NCI-H2081 (cell line): ENCODE data around the gene EHBP1.

Source experiments
- DNase-seq, 2 experiments: peaks; one replicate each; lab custom pipeline; 2025; lab: John Stamatoyannopoulos, UW

The EHBP1 gene

DNA sequence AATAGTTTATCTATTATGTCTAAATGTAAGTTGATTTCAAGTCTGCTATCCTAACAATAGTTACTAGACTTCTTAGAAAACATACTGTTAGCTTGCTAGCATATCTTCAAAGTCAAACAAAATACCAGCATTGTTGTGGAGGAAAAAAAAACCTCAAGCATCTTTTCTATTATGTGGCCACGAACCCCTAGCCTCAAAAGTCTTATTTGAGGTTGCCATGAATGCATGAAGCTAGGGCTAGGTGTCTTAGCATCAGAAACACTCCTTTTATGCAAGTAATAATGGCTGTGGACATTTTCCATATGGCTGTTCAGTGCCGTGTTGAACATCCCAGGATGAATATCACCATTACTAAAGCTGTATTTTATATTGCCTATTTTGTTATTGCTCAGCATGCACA is 258.5 kb downstream of the EHBP1 start:
- no peak for DNase-seq

DNA sequence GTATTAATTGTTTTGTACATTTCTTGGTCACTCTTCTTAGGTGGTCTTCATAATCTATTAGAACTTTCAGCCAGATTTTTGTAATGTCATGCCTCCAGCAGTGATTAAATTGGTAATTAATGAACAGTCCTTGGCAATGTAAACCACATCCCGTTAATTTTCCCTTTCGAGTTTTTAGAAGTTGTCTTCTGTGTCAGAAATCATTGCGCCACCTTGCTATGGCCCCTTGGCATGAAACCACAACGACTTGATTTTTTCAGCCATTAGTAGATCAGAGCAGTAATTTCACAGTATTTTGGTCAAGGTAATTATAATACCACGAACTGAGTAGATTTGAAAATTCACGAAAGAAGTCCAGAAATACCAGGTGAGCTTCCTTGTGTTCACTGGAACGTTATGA is 259.2 kb downstream of the EHBP1 start:
- DNase-seq, result no peak

DNA sequence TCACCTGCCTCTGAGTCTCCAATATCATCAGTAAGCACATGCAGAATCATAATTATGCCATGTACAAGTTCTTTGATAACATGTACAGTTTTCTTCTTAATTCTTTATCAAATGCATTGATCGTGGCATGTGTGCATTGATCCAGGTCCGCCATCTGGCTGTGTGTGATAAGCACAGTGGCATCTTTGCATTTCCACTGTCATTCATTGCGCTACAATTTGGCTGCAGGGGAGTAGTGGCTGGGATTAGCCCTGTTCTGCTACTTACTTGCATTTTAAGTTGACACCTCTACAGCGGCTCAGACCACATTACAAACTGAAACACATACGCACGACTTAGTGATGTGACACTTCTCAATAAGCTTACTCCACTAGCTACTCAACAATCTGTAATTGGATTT is 261.5 kb downstream of the EHBP1 start:
- DNase-seq, result no peak

DNA sequence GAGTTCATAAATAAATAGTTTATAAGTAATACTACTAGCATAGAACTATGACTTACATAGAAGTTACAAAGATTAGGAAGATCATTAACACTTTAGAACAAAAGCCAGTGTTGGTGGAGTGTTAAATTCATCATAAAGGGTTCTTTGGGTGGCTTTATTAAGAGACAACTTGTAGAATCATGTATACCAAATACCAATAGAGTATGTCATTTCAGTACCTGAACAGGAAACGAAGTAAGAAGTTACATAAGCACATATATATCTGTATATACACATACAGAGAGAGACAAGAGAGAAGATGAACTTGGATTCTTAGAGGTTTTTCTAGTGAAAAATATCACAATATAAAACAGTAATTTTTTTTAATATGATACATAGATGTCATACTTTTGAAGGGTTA is 262.7 kb downstream of the EHBP1 start:
- DNase-seq, result no peak

DNA sequence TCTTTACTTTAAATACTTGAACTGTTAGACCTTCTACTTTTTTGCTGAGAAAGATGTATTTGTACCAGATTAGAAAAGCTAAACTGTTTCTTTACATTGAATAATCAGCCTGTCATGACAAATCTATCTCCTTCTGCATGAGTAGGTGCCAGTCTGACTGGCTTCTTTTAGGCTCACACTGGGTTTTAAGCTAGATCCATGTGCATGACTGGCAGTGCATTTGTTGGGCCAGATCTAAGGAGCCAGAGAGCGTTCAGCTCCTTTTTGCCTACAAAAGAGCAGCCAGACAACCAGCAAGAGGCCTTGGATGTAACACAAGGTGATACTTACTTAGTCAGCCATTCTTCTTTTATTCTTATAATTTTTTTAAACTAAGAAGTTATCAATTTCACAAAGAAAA is 263.2 kb downstream of the EHBP1 start:
- DNase-seq, result no peak

DNA sequence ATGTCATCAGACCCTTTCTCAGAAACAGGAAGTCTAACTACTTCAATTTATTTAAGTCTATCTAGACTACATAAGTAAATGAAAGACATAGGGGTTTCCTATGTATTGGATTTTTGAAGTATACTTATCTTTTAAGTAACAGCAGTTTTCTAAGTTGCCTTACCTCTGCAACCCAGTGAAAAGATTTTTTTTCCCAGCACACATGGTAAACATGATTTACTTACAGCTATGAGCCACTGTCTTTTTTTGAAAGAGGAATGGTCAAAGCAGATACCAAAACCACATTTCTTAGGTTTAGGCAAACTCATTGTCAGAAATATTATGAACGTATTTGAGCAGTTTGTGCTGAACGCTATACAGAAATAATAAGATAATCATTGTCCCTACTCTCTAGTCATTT is 266.4 kb downstream of the EHBP1 start:
- DNase-seq, result no peak

DNA sequence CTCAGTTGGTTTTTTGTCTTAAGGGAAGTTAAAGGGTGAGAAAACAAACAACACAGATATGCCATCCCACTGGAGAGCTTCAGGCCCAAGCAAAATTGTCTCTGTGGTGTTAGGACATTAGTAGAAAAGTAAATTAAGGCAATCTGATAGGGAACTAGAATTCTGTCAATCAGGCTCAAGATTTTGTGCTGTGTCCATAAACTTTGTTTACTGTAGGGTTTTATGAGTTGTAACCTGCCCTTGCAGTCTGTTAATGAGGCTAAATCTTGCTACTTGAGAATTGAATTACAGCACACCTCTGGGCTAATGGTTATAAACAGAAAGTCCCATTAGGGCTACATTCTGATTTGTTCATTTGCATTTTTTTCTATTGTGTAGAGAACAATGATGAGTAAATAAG is 267.1 kb downstream of the EHBP1 start:
- no peak for DNase-seq

DNA sequence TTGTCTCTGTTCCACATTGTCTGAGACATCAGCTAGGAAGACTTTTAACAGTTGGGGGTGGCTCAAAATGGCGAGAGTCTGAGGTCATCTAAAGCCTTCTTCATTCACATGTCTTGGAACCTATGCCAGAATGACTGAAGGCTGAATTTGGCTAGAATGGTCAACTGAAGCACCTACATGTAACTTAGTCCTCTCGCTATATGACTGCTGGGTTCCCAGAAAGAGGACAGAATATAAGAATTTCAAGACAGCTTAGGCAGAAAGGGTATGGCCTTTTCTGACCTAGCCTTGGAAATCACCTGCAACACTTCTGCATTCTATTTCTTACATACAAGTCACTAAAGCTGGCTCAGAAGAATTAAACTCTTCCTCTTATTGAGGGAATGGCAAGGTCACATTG is 269.5 kb downstream of the EHBP1 start:
- DNase-seq, result no peak

DNA sequence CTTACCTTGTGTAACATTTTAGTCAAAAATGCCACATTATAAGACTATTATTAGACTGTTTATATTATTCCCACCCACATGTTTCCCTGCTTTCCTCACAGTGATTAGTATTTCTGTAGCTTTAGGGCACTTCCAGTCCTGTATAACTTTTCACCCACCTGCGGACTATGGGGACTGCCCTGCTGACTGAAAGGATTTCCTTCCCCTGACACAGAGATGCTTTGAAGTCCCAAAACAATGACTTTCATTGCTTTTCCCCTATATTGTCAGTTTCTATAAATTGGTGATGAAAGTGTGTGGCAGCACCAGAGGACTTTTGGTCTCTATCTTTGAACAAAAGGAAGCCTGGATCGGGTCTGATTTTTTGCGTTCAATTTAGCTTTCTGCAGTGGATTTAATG is 286.1 kb downstream of the EHBP1 start:
- DNase-seq, result no peak

DNA sequence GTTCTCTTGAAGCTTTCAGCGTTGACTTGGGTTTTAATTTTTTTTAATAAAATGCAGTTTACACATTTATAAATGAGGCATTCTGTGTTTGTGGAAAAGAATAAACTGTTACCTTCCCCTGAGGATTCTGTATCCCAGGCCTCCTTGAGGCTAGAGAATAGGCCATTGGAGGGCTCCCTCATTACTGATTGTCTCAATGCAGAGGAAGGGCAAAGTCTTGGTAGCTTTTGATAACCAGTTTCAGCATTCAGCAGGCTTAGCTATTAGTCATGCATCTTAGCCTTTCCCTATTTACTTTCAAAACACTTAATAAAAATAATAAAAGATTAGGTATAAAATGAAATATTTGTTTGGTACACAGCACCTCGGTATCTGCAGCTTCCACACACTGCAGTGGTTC is 287.0 kb downstream of the EHBP1 start:
- no peak for DNase-seq

DNA sequence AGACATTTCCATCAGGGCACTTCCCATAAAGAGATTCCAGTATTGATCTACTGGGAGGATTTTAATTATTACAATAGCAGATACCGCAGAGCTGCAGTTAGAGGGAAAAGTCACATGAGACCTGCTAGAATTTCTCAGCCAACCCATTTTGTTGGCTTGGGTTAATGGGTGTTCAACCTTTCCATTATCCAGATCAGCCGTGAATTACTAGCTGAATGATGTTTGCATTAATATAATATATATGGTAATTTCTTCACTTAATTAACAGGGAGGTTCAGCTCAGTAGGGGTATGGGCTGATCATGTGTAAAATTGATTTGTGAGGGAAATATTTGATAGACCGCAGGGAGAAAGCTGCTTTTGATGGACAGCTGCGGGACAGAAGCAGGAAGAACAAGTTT is 288.7 kb downstream of the EHBP1 start:
- no peak for DNase-seq

DNA sequence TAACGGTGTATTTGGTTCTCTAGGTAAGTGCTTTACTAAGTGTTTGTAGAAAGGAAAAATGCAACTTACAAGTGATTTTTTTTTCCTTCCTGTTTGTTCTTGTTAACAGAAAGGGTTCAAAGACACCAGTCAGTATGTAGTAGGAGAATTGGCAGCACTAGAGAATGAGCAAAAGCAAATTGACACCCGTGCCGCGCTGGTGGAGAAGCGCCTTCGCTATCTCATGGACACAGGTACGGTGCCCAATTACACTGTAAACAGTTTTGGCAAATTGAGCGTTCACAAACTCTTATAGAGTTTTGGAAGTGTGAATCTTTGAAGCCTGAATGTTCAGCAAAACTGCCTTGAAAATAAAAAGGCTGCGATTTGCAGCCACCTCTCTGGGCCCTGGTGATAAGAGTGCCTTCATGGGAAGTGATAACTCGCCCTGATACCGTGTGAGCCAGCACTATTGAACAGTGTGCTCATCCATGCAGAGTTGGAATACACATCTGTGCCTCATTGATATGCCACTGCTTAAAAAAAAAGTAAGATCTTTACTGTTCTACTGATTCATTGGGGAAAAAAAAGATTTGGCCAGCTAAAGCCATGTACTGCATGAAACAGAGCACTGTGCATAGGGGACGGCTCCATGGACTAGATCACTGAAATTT is 291.1 kb downstream of the EHBP1 start:
- no peak for DNase-seq

DNA sequence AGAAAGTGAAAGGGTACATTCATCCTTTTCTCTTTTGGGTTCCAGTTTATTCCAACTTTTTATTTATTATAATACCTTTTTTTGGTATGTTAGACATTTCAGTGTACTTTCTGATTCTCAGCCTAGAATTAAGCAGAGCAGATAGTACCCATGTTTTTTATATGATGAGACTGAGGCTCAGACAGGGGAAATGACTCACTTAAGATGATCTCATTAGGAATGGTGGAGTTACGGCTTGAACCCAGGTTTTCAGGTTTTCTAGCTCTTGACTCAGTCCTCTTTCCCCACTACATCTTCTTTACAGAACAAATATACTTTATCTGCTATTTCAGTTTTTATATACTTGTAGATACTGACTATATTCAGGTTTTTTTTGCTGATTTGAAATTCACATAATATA is 293.4 kb downstream of the EHBP1 start:
- DNase-seq, result no peak

DNA sequence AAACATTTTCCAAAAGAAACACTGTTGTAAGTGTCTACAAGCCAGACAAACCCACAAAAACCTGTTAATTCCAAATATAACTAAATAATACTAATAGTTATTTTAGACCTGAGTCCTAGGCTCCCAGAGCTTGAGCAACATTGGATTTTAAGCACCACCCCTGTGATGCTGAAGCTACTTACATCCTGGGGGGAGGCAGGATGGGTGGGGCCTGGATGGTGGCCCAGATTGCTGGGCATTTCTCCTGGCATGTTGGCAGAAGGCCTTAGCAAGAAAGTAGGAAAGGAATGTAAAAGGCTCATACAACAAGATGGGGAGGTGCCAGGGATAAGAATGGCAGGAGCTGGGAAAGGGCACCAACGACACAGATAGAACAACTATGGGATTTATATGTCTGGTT is 294.4 kb downstream of the EHBP1 start:
- no peak for DNase-seq

DNA sequence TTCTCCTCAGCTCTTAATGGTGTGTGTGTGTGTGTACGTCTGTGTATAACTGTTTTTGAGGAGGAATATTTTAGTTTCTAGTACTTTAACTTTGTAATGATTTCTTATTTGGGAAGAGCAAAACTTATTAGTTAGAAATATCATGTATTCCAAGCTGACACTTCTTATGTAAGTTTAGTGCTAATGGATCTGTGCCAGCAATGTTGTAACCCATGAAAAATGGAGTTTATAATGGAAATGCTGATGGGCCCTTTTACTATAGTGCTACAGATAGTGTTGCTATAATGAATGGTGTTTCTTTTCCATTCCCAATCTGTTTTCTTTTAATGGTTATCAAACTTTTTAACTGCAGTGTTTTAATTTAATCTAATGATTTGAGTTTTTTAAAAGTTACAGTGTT is 295.3 kb downstream of the EHBP1 start:
- DNase-seq, result no peak

DNA sequence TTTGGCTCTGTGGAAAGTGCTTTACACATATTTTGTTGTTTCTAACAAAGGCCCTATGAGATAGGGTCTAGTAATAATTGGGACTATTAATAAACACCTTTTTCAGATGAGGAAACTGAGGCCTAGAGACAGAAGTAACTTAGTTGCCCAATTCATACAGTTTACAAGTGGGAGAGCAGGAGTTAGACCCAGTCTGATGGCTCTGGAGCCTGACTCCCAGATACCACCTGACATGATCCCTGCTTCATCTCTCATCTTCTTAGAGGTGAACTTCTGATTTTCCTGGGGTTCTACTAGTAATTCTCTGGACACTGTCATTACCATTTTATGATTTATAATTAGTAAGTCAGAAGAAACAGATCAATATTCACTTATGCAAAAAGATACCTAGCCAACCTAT is 296.1 kb downstream of the EHBP1 start:
- DNase-seq, result no peak

DNA sequence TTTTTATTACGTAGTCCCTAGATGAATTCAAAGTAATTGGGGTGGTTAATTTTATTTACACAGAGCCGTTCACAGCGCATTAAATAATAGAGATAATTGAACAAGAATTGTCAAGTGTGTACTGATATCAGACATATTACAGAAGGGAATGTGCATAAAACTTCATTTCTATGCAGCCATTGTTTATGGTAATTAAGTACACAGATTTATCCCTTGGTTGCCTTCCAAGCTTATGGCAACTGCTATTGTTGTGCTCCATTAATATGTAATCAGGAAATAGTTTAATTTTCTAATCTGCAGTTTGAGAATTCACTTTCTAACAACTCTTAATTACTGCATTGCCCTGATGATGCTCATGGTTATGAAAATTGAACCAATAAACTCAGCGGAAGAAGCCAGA is 297.8 kb downstream of the EHBP1 start:
- DNase-seq, result no peak

DNA sequence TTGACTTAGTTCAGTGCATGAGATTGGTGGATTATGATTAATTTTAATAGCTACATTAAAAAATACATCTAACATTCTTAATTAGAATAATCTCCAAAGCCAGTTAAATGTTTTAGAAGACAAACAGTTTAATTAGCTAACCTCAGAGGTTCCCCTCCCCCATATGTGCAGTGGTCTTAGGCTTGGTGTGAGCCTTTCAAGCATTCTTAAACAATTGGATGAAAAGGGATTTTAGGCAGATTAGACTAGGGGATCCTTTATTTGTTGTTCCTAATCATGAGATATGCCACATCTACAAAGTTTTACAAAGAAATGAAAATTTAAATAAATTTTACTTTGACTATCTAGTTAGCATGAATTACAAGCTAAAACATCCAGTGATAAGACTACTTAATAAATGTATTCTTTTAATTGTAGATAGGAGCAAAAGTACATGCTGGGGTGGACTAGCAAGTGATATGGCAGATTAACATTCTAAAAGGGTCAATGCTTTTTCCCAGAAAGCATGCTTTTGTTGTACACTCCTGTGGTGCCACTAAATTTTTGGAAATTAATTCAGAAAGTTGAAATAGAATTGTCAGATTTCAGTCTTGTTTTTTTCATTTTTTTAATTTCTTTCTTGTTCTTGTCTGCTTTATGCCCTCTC is 302.4 kb downstream of the EHBP1 start:
- DNase-seq, result no peak

DNA sequence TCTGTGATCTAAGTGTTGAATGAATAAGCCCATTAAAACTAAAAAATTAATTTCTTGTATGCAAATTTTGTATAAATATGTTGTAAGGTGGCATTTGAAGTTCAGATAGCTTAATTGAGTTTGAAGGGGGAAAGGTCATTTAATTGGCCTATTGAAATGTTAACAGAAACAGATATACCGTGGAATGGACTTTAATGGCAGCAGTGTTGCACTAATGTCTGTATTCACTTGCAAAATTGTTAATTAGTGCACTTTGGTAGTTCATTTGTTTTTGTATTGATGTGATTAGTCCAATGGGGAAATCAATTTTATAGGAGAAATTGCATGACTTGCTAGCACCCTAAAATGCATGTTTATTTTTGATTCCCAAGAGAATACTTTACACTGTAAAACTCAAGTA is 303.3 kb downstream of the EHBP1 start:
- DNase-seq, result no peak

DNA sequence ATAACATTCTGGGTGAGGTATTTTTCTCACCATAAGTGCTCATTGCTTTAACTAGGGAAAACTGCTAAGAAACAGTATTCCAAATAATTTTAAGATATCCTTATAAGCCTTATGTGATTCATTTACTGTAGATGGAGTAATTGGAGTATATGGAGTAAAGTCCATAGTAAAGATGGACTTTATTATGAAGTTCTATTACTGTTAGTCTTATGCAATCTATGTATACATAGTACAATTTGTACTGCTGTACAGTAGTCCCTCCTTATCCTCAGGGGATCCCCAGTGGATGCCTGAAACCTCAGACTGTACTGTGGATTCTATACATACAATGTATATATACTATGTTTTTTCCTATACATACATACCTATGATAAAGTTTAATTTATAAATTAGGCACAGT is 304.0 kb downstream of the EHBP1 start:
- DNase-seq, result no peak

DNA sequence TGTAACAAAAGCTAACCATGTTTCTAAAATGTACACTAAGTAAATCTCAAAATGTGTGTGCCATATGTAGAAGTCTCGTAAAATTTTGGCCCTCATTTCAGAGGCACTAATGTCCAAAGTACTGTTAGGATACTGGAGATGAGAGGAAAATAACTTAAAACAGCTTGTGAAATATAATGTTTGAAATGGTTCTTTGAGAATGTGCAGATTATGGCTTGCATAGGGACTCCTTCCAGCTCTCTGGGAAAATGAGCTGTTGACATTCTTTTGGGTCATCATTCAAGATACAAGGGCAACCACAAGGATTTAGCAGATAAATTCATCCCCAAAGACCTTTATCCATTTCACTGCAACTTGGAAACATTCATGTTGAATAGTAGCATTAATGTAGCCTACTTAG is 307.0 kb downstream of the EHBP1 start:
- no peak for DNase-seq

DNA sequence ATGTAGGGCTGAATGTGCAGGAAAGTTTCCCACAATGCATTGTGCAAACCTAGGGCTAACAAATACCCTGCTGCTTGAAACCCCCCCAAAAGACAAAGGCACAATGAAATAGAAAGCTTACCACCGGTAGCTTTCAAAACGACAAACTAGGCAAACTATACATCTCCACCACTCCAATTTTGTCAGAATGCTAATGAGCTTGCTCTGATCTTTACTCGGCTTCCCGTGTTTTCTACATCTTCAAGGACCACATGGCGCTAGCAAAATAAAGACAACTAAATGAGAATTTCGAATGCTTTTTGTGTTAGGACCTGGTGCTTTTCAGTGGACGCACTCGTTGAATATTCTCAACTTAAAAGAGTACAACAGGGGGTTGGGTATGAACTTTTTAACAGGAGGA is 307.9 kb downstream of the EHBP1 start:
- no peak for DNase-seq

DNA sequence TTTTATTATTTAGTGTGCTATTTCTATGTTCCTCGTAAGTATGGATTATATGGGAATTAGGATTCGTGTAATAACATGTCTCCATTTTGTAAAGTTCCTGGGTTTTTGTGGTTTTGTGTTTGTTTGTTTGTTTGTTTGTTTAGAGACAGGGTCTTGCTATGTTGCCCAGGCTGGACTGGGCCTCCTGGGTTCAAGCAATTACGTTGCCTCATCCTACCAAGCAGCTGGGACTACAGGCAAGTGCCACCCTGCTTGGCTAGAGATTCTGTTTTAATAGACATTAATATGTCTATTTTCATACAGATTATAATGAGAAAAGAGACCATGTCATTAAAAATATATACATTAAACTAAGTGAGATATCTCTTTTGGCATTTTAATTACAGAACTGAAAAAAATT is 309.9 kb downstream of the EHBP1 start:
- DNase-seq, result no peak

DNA sequence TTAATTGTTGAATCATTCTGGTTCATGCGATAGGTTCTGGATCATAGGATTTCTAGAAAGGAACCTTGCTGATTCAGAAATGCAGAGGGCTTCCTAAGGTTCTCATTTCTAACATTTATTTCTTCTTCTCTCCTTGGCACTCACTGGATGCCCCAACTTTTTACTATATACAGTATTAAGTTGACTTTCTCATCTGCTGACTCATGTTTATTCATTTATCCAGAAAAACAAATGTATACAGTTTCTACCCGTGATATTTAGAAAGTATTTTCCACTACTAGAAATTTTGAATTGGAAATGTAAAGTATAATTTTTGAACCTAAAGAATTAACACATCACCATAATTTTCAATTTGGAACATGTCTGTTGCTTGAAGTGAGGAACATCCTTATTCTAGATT is 312.9 kb downstream of the EHBP1 start:
- no peak for DNase-seq
